Measurements from ENCODE around the gene ACTR8. TPM values are rescaled to one million over a fixed set of nuclear protein-coding genes. Genes with fewer than 3 reads are reported as not detected.

Gene ACTR8
- total and polyA plus RNA-seq, 11 donors, result 12.0 to 48.2 (median 28.2) TPM

DNA sequence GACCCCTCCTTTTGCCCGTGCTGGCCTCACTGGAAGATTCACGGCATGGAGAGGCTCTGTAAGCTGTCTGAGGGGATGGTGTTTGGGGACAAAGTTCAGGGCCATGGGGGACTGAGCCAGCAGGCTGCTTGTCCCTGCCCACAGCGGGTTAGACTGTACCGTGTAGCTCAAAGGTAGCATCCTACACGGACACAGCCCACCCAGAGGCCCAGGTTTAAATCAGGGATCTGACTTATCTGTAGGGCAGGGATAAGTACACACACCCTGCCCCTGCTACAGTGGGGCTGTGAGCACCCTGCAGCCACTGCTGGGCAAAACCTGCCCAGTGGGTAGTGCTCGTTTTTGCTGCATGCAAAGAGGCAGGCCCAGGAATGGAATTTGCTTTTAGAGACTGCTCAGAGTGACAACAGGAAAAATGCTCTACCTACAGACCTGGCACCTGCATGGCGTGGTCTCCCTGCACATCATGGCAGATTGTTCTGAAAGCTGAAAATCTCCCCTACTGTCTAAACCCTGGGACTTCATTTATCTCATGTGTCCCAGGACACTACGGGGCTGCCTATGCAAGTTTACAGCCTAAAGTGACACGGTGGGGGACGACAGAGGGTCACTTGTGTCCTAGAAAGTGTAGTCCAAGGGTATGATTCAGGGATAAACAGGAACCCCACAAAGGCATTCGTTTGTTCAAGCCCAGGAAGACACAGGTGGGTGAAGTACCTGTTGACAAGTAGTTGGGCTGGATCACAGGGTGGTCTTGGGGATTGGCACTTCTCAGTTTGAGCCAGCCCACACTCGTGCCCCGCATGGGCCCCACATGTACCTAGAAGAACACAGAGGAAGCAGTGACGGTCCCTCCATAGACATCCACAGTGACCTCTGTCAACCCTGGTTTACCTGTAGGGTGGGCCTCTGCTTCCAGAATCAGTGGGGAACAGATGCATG is 63.5 kb downstream of the ACTR8 start:
- ATAC-seq (peak in 1 of 4 donors; percentile 5), DNase-seq (no peak)
- intact Hi-C loops (cut with DNase I), result no loop called here
- no peaks in the 10 kb centered on the region for H3K36me3 ChIP-seq
- H3K9me3 ChIP-seq, result no peaks in the 10 kb centered on the region
- H3K27ac ChIP-seq, result no peak overlapping the region
- TF ChIP-seq POLR2A (IDR thresholded peaks at IDR 0.05), result no peak
- TF ChIP-seq, protein P1, sequence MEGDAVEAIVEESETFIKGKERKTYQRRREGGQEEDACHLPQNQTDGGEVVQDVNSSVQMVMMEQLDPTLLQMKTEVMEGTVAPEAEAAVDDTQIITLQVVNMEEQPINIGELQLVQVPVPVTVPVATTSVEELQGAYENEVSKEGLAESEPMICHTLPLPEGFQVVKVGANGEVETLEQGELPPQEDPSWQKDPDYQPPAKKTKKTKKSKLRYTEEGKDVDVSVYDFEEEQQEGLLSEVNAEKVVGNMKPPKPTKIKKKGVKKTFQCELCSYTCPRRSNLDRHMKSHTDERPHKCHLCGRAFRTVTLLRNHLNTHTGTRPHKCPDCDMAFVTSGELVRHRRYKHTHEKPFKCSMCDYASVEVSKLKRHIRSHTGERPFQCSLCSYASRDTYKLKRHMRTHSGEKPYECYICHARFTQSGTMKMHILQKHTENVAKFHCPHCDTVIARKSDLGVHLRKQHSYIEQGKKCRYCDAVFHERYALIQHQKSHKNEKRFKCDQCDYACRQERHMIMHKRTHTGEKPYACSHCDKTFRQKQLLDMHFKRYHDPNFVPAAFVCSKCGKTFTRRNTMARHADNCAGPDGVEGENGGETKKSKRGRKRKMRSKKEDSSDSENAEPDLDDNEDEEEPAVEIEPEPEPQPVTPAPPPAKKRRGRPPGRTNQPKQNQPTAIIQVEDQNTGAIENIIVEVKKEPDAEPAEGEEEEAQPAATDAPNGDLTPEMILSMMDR (IDR thresholded peaks at IDR 0.05), result no peak
- WGBS, 4 donors, result 81 to 83% (median 82%) methylated on average over 13 to 14 of the region's 14 CpGs
- no peaks in the 10 kb centered on the region for H3K4me1 ChIP-seq
- H3K4me3 ChIP-seq, result no peak overlapping the region
- H3K27me3 ChIP-seq, result no peaks in the 10 kb centered on the region

- Histone ChIP-seq H3K36me3 (no peaks in the 10 kb centered on the region), H3K9me3 (no peaks in the 10 kb centered on the region), H3K4me1 (no peaks in the 10 kb centered on the region), H3K4me3 (no peak overlapping the region), H3K27ac (no peak overlapping the region), H3K27me3 (no peaks in the 10 kb centered on the region)
- TF ChIP-seq POLR2A (IDR thresholded peaks at IDR 0.05), result no peak
- TF ChIP-seq, protein P1 (IDR thresholded peaks at IDR 0.05), result no peak
- intact Hi-C loops (cut with DNase I), result no loop called here
- ATAC-seq, result no peak
- DNase-seq, result no peak
- 65 to 77% (median 71%) methylated on average over 13 to 17 of the region's 17 CpGs for WGBS, 4 donors
These were observed 64.1 kb downstream of the ACTR8 start for GRCh38 chr3:53817809-53818208.

DNA sequence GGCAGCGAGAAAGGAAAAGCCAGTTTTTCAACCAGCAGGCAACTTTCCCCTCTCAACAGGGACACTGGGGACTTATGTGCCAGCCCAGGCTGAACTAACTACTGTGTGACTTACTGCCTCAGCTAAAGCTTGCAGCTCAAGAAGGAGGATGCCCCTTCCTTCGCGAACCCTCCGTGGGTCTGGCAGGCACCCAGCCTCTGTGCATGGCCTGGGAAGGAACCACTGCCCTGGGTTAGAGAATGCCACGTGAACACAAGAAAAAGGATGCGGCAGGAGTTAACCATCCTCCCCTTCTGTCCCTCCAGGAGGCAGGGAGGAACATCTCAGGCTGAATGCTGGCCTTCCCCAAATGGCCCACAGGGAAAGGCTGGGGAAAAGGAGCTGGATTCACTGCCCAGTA is 64.7 kb downstream of the ACTR8 start:
- no peaks in the 10 kb centered on the region for H3K9me3 ChIP-seq
- no peak for ATAC-seq
- no peak overlapping the region for H3K27ac ChIP-seq
- intact Hi-C loops (cut with DNase I), result no loop called here
- 83 to 93% (median 88%) methylated on average over 6 of the region's 6 CpGs for WGBS, 4 donors
- no peaks in the 10 kb centered on the region for H3K4me1 ChIP-seq
- no peak overlapping the region for H3K4me3 ChIP-seq
- TF ChIP-seq, protein P1 (IDR thresholded peaks at IDR 0.05), result no peak
- no peak for TF ChIP-seq POLR2A (IDR thresholded peaks at IDR 0.05)
- H3K27me3 ChIP-seq, result no peaks in the 10 kb centered on the region
- H3K36me3 ChIP-seq, result no peaks in the 10 kb centered on the region
- DNase-seq, result no peak

Other genes with a start within 250 kb of the ACTR8 start
- 10 to 100 TPM in 2 of 9 donors, 1 to 10 TPM in 6, under 1 TPM in 1; 0.99 to 13.2 (median 5.8) TPM for gene CHDH, start 35.7 kb downstream of the ACTR8 start, total RNA-seq
- 1 to 10 TPM in 1 of 2 donors, under 1 TPM in 1; 0.69 to 1.6 TPM for gene CHDH, start 35.7 kb downstream of the ACTR8 start, polyA plus RNA-seq
- gene IL17RB, start 35.6 kb downstream of the ACTR8 start, total RNA-seq, result 1 to 10 TPM in 2 of 9 donors, under 1 TPM in 6, not detected in 1; 0.09 to 1.5 (median 0.61) TPM
- under 1 TPM; 0.17 to 0.80 TPM for gene IL17RB, start 35.6 kb downstream of the ACTR8 start, polyA plus RNA-seq
- 100 to 1,000 TPM in 4 of 9 donors, 10 to 100 TPM in 5; 65.7 to 173 (median 81.5) TPM for gene SELENOK, start 9.7 kb upstream of the ACTR8 start, total RNA-seq
- gene SELENOK, start 9.7 kb upstream of the ACTR8 start, polyA plus RNA-seq, result 100 to 1,000 TPM; 194 to 242 TPM
- 10 to 100 TPM in 6 of 9 donors, 1 to 10 TPM in 3; 7.2 to 25.1 (median 12.8) TPM for gene CACNA2D3, start 240.4 kb upstream of the ACTR8 start, total RNA-seq
- gene CACNA2D3, start 240.4 kb upstream of the ACTR8 start, polyA plus RNA-seq, result 10 to 100 TPM in 1 of 2 donors, under 1 TPM in 1; 0.17 to 18.8 TPM

All from heart left ventricle (tissue), 16 donors.